GM18951 (cell line): Measurements from ENCODE around the gene ZNF26.

Source experiments
- POLR2A ChIP-seq: IDR thresholded peaks from 4 replicates; pipeline ENCODE4 v1.6.1; 2011; ENCODE audit warnings: mild to moderate bottlenecking; ENCODE audit not compliant: insufficient read length, insufficient read depth; ENCODE audit errors: extremely low read depth
- in situ Hi-C: fragments of 300-500 bp; cut with MboI; formaldehyde crosslinking; loops from one replicate; pipeline ENCODE4 v1.12.0; 2022; ENCODE audit warnings: low sequenced_read_pairs, mixed read lengths, inconsistent platforms; ENCODE audit not compliant: unreplicated experiment

Gene ZNF26

GRCh38 chr12:133061954-133062353, 75.8 kb downstream of the ZNF26 start:
- in situ Hi-C loops: no loop called here
- no peak for TF ChIP-seq POLR2A

- in situ Hi-C loops: no loop called here
- TF ChIP-seq POLR2A: no peak
Measured at GRCh38 chr12:133063556-133063955, 77.4 kb downstream of the ZNF26 start.

GRCh38 chr12:133073836-133074235, 87.7 kb downstream of the ZNF26 start:
- no peak for TF ChIP-seq POLR2A
- in situ Hi-C loops: no loop called here
